Measurements from ENCODE around the gene BMP7. TPM values are rescaled to one million over a fixed set of nuclear protein-coding genes. Genes with fewer than 3 reads are reported as not detected.

BMP7 gene
- total and polyA plus RNA-seq, 10 donors: 0.26 to 1.5 (median 0.75) TPM; not detected in 1

- TF ChIP-seq POLR2AphosphoS5 (IDR thresholded peaks at IDR 0.05): no peak
- DNase-seq: no peak
- Histone ChIP-seq H3K9me3 (peaks cover 0 to 8% (median 2%) of the 10 kb centered on the region in 8 donors), H3K4me1 (no peaks in the 10 kb centered on the region), H3K36me3 (no peaks in the 10 kb centered on the region), H3K4me3 (no peak overlapping the region), H3K27ac (no peak overlapping the region), H3K27me3 (replicated peaks in 1 of 7) (no peaks in the 10 kb centered on the region)
- 64 to 77% (median 72%) methylated on average over 12 of the region's 12 CpGs for WGBS, 5 donors
- intact Hi-C loops (cut with DNase I; ENCODE audit: low total_unique reads): no loop called here
These were observed 60.7 kb downstream of the BMP7 start for GRCh38 chr20:57205606-57206219.

DNA sequence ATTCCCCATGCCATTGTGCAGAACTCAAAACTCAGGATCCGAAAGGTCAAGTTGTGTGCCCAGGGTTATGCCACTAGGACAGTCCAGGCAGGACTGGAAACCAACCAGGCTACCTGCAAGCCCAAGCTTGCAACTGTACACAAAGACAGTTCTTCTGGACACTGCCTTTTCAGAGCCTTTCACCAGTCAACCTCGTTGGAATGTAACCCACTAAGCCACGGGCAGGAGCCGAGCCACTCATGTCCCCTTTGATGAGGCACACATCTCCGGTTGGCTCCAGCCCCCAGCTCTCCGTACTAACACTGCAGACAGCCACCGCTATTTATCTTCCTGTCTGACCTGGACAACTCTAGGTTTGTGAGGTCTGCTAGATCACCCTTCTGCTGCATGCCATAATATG, 62.5 kb downstream of the BMP7 start:
- intact Hi-C loops (cut with DNase I; ENCODE audit: low total_unique reads): no loop called here
- Histone ChIP-seq H3K27ac (no peak overlapping the region), H3K9me3 (peaks cover 0 to 8% (median 2%) of the 10 kb centered on the region in 8 donors), H3K4me3 (no peak overlapping the region), H3K27me3 (replicated peaks in 1 of 7) (peaks cover 0 to 16% (median 0%) of the 10 kb centered on the region in 7 donors), H3K36me3 (no peaks in the 10 kb centered on the region), H3K4me1 (no peaks in the 10 kb centered on the region)
- no peak for TF ChIP-seq CTCF (IDR thresholded peaks at IDR 0.05 in 8 of 11, conservative IDR thresholded peaks at IDR 0.05 in 3 of 11)
- TF ChIP-seq POLR2A (IDR thresholded peaks at IDR 0.05): no peak
- TF ChIP-seq POLR2AphosphoS5 (IDR thresholded peaks at IDR 0.05): no peak
- WGBS, 5 donors: 80 to 88% (median 84%) methylated on average over 7 of the region's 7 CpGs
- DNase-seq: no peak

GRCh38 chr20:57203204-57203603, 63.2 kb downstream of the BMP7 start:
- intact Hi-C loops (cut with DNase I; ENCODE audit: low total_unique reads): no loop called here
- Histone ChIP-seq H3K36me3 (no peaks in the 10 kb centered on the region), H3K27me3 (replicated peaks in 1 of 7) (peaks cover 0 to 23% (median 0%) of the 10 kb centered on the region in 7 donors), H3K9me3 (peaks cover 0 to 8% (median 2%) of the 10 kb centered on the region in 8 donors), H3K4me1 (no peaks in the 10 kb centered on the region), H3K4me3 (no peak overlapping the region), H3K27ac (no peak overlapping the region)
- DNase-seq: no peak
- WGBS, 5 donors: 66 to 84% (median 75%) methylated on average over 2 of the region's 2 CpGs
- no peak for TF ChIP-seq POLR2A (IDR thresholded peaks at IDR 0.05)
- TF ChIP-seq POLR2AphosphoS5 (IDR thresholded peaks at IDR 0.05): no peak
- no peak for TF ChIP-seq CTCF (IDR thresholded peaks at IDR 0.05 in 8 of 11, conservative IDR thresholded peaks at IDR 0.05 in 3 of 11)

DNA sequence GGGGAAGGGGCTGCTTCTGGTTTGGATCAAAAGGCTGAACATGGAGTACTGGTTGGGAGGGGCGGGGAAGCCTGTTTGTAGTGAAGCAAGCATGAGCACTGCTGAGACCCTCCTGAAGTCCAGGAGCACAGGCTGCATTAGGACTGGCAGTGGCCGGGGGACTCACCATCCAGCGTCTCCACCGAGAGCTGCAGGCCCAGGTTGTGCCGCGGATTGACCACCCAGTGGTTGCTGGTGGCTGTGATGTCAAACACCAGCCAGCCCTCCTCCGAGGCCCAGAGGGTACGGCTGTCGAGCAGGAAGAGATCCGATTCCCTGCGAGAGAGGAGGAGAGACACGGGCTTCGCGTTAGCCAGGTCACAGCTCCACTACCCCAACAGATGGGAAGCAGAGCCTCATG, 64.1 kb downstream of the BMP7 start:
- intact Hi-C loops (cut with DNase I; ENCODE audit: low total_unique reads): no loop called here
- Histone ChIP-seq H3K4me1 (no peaks in the 10 kb centered on the region), H3K36me3 (no peaks in the 10 kb centered on the region), H3K9me3 (peaks cover 0 to 6% (median 1%) of the 10 kb centered on the region in 8 donors), H3K4me3 (no peak overlapping the region), H3K27ac (no peak overlapping the region), H3K27me3 (replicated peaks in 1 of 7) (peaks cover 0 to 31% (median 0%) of the 10 kb centered on the region in 7 donors)
- WGBS, 5 donors: 77 to 93% (median 91%) methylated on average over 13 to 14 of the region's 14 CpGs
- TF ChIP-seq POLR2A (IDR thresholded peaks at IDR 0.05): no peak
- no peak for TF ChIP-seq CTCF (IDR thresholded peaks at IDR 0.05 in 8 of 11, conservative IDR thresholded peaks at IDR 0.05 in 3 of 11)
- TF ChIP-seq POLR2AphosphoS5 (IDR thresholded peaks at IDR 0.05): no peak
- no peak for DNase-seq

All from spleen (tissue), 11 donors.